Measurements from ENCODE around the gene SPECC1. TPM values are rescaled to one million over a fixed set of nuclear protein-coding genes. Genes with fewer than 3 reads are reported as not detected.

The SPECC1 gene
- total and polyA plus RNA-seq, 2 of the 13 experiments (the other 11 are each of a cell fraction or from before 2014, with no cell fraction given): 2.3 to 6.9 TPM

GRCh38 chr17:20009302-20010098, at the start of gene SPECC1 (continued):
- no peak for TF ChIP-seq AKNA (CRISPR knock-in tag; IDR thresholded peaks at IDR 0.05; ENCODE audit: borderline replicate concordance)
- TF ChIP-seq POGK (CRISPR knock-in tag; conservative IDR thresholded peaks at IDR 0.05): peak; percentile 45; the same call in 1 of the 2 replicates
- TF ChIP-seq ZNF749 (CRISPR knock-in tag; IDR thresholded peaks at IDR 0.05; ENCODE audit: borderline replicate concordance): 0 out of 2 replicates have a peak, but pooled peaks have one; percentile 2
- TF ChIP-seq MED1 (CRISPR knock-in tag; IDR thresholded peaks at IDR 0.05): 0 out of 2 replicates have a peak, but pooled peaks have one; percentile 6
- 0 out of 2 replicates have a peak, but pooled peaks have one; percentile 26 for TF ChIP-seq MXD1 (CRISPR knock-in tag; IDR thresholded peaks at IDR 0.05)
- no peak for TF ChIP-seq THAP8 (CRISPR knock-in tag; IDR thresholded peaks at IDR 0.05; ENCODE audit: borderline replicate concordance)
- peak; percentile 61 for TF ChIP-seq ZNF687 (CRISPR knock-in tag; IDR thresholded peaks at IDR 0.05)
- no peak for TF ChIP-seq SOX6 (IDR thresholded peaks at IDR 0.05)
- no peak for TF ChIP-seq SOX6 (CRISPR knock-in tag; IDR thresholded peaks at IDR 0.05)
- TF ChIP-seq IRF1 (CRISPR knock-in tag; IDR thresholded peaks at IDR 0.05; ENCODE audit: low read depth): no peak
- no peak for TF ChIP-seq RCOR2 (CRISPR knock-in tag; IDR thresholded peaks at IDR 0.05)
- no peak for TF ChIP-seq TGIF2 (CRISPR knock-in tag; IDR thresholded peaks at IDR 0.05)
- TF ChIP-seq TAF15 (IDR thresholded peaks at IDR 0.05; ENCODE audit: low read depth, low read length, poor library complexity, severe bottlenecking): no peak
- no peak for TF ChIP-seq IKZF4 (CRISPR knock-in tag; IDR thresholded peaks at IDR 0.05; ENCODE audit: borderline replicate concordance, low read depth, not compliant biosample characterization)
